Fibroblast of upper back skin (primary cell): ENCODE data around the gene S100Z.
"Not testable (repeated sequence)": the region's sequence is repeated elsewhere in the genome, so short reads cannot be mapped to it uniquely, and the experiment has no call there.

Experiments used
- DNase-seq: peaks from one replicate; pipeline ENCODE4 v3.0.0-alpha.2; 2013

S100Z gene

DNA sequence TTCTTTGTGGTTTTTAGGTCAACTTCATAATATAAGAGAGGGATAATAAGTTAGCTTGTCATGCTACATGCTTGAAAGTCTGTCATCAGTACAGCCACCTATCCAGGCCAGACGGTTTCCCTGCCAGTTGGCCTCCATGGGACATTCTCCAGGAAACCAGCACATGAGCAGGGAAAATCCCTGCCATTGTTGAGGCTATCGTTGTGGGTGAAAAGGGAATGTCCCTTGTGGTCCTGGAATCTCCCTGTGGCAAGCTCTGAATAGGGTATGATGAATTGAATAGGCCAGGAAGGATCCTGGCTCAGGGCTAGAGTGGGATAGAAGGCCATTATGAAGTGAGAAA, 18.7 kb upstream of the S100Z start:
- peak; percentile 94 for DNase-seq

DNA sequence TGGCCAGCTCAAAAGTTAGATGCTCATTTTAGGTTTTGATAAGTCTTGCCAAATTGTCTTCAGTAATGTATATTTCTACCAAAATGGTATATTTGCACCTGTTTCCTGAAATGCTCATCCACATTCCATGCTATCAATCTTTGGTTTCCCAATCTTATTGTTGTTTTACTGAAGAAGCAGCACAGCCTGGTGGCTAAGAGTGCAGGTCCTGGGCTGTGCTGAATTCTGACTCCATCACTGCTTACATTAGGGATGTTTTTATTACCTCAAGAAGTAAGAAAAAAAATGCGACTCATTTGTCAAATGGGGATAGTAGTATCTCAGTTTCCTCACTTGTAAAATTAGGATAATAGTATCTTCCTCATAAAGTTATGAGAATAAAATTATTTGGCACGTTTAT, 13.6 kb upstream of the S100Z start:
- no peak for DNase-seq

DNA sequence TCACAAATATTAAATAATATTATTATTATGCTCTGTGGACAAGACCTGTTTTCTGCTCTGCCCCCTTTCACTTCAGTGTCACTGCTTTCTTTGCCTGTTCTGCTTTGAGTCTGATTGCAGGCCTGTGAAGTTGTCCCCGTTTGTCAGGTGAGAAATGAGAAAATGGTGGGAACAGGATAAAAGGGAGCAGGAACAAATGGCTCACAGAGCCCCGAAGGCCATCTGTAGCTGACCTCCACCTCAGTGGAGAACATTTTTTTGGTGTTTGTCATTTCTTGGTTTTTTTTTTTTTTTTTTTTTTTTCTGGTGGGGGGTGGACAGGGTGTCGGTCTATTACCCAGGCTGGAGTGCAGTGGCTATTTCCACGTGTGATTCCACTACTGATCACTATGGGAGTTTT, 13.2 kb upstream of the S100Z start:
- DNase-seq = no peak

DNA sequence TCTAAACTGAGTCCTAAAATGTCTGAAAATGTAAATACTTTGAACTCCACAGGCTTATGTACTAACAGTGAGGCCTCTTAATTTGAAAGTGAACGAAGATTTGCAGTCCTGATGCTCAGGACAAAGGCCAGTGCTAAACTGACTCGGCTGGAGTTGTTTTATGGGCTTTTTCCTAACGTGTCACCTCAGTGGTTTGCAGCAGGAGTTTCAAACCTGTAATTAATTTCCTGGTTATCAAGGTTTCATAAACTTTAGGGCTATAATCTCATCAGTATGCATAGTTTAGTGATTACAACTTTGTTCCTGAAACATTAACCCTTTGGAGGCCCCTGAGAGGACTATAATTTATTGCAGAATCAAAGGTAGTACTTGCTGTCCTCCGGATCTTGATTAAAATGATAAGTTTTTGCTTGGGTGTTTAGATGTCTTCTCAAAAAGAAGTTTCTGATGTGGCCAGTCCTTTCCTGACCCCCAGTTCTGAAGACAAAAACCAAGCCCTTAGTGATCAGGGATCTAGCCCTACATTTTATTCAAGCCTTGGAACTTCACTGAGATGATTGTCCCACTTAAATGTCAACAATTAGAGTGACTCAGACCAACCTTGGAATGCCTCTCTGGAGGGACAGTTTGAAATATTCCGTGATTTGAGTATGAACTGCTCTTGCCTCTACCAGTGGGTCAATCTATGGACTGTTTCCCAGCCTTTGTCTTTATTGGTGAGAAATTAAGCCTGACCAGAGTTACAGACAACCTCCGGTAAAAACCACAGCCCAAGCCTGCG, 11.1 kb upstream of the S100Z start:
- peak; percentile 59 for DNase-seq

DNA sequence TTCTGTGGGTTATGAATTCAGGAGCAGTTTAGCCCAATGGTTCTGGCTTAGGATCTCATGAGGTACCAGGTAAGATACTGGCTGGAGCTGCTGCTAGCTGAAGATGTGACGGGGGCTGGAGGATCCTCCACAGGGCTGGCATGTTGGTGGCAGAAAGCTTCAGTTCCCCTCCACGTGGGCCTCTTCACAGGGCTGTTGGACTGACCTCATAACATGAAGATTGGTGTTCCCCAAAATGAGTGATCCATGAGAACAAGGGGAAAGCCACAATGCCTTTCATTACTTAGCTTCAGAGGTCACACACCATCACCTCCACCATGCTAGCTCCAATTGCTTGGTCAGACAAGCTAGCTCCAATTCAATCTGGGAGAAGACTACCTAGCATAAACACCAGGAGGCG, 8.5 kb upstream of the S100Z start:
- no peak for DNase-seq

DNA sequence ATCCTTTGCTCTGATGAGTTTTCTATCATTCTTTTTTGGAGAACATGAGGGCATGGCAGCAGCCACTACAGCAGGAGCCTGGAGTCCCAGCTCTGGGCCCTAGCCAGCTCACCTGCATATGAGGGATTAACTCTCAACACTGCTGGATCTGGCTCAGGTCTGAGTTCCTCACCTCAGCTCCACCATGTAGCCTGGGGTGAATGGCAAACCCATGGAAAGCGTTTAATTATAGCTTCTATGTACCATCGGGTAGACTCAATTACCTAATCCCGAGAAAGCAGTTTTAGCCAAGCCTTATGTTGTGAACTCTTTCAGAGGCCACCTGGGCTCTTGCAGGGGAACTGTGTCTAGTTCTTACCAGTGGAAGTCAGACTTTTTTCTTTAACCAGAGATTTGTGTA, 3.9 kb upstream of the S100Z start:
- no peak for DNase-seq

DNA sequence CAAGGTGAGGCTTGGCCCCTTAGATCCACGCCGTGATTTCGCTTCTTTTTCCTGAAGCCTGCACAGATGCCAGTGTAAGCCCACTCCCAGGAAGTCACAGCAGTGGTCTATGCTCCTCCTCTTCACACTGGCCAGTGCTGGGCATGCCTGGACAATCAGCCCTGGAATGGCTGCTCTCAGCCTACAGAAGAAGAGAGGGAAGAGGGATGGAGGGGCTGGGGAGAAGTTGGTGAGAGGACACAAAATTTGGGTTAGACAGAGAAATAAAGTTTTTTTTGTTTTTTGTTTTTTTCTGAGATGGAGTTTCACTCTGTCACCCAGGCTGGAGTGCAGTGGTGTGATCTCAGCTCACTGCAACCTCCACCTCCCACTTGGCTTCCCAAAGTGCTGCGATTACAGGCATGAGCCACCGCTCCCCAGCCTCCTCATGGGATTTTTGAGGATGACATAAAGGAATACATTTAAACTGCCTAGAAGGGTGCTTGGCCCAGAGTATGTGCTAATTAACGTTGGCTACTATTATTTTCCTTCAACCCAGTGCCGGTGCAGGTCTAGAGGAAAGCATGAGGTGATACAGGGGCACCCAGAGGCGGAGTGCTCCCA, 830 bp downstream of the S100Z start:
- DNase-seq = no peak

DNA sequence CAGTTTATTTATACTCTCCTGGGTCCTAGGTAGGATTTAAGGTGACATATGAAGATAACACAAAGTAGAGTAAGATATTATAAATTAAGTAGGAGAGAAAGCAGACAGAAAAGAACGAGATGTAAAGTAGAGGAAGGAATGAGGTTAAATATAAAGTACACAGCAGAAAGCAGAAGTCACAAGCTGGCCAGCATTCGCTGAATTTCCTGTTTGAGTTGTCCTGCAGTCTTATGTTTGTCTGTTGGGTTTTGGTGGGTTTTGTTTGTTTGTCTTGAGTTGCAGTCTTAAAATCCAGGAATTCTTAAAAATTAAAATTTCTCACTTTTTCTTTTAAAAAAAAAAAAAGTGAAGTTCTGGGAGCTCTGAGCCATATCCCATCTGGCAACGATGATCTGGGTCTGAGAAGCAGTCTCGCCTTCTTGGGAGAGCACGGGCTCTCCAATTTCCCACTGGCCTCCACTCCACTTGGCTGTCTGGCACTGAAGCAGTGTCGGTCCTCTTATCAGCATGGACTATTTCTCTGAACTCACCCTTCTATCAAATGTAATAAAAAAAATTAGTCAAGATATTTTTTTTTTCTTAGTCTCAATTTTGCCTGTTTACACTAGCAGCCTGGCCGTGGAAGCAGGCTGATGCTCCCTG, 2.0 kb downstream of the S100Z start:
- no peak for DNase-seq

DNA sequence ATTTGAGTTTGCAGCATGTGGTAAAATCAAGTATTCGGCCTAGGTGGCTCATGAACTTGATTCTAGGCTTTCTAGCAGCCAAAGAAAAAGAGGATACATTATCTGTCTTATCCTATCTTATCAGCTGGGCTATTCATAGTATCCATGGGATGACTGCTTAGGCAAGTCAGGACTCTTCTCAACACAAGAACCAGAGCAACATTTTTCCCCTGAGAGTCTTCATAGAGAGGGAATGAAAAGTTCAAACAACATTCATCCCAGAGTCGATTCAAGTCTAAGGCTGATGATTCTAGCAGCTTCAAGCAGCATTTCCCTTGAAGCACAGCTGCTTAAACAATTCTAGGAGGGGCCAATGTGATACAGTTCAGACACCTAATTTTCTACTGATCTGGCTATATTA, 3.0 kb downstream of the S100Z start:
- no peak for DNase-seq

DNA sequence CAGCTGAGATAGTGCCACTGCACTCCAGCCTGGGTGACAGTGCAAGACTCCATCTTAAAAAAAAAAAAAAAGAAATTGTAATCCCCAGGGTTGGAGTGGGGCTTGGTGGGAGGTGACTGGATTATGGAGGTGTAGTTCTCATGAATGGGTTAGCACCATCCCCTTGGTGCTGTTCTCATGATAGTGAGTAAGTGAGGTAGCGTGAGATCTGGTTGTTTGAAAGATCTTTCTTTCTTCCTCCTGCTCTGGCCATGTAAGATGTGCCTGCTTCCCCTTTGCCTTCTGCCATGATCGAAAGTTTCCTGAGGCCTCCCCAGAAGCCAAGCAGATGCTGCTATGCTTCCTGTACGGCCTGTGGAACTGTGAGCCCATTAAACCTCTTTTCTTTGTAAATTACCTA, 3.9 kb downstream of the S100Z start:
- not testable (repeated sequence) for DNase-seq

DNA sequence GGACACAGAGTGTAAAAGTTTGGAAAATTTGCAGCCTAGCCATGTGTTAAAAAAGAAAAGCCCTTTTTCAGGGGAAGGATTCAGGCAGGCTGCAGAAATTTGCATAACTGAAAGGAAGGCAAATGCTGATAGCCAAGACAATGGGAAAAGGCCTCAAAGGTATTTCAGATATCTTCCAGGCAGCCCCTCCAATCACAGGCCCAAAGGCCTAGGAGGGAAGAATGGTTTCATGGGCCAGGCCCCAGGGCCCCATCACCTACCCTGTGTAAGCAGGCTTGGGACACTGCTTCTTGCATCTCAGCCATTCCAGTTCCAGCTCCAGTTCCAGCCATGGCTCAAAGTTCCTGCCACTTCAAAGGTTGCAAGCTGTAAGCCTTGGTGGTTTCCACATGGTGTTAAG, 4.8 kb downstream of the S100Z start:
- no peak for DNase-seq

DNA sequence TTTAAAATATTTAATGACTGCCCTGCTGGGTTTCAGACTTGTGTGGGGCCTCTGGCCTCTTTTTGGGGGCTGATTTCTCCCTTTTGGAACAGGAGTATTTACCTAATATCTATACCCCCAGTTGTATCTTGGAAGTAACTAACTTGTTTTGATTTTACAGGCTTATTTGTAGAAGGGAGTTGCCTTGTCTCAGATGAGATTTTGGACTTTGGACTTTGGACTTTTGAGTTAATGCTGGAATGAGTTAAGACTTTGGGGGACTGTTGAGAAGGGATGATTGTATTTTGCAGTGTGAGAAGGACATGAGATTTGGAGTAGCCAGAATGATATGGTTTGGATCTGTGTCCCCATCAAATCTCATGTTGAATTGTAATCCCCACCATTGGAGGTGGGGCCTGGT, 5.7 kb downstream of the S100Z start:
- not testable (repeated sequence) for DNase-seq

DNA sequence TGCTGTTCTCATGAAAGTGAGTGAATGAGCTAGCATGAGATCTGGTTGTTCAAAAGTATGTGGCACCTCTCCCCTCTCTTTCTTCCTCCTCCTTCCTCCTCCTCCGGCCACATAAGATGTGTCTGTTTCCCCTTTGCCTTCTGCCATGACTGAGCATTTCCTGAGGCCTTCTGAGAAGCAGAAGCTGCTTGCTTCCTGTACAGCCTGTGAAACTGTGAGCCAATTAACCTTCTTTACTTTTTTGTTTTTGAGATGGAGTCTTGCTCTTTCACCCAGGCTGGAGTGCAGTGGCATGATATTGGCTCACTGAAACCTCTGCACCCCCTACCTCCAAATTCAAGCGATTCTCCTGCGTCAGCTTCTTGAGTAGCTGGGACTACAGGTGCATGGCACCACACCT, 6.1 kb downstream of the S100Z start:
- no peak for DNase-seq

DNA sequence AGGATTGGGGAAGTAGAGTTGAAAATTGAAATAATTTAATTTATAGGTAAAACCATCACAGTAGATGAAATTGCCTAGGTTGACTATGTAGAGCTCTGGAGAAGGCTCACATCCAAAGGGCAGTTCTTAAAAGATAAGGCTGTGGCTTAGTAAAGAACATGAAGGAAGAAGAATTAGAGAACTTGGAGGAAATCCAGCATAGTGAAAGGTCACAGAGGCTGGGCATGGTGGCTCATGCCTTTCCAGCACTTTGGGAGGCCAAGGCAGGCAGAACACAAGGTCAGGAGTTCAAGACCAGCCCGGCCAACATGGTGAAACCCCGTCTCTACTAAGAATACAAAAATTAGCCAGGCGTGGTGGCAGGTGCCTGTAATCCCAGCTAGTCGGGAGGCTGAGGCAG, 7.0 kb downstream of the S100Z start:
- not testable (repeated sequence) for DNase-seq

DNA sequence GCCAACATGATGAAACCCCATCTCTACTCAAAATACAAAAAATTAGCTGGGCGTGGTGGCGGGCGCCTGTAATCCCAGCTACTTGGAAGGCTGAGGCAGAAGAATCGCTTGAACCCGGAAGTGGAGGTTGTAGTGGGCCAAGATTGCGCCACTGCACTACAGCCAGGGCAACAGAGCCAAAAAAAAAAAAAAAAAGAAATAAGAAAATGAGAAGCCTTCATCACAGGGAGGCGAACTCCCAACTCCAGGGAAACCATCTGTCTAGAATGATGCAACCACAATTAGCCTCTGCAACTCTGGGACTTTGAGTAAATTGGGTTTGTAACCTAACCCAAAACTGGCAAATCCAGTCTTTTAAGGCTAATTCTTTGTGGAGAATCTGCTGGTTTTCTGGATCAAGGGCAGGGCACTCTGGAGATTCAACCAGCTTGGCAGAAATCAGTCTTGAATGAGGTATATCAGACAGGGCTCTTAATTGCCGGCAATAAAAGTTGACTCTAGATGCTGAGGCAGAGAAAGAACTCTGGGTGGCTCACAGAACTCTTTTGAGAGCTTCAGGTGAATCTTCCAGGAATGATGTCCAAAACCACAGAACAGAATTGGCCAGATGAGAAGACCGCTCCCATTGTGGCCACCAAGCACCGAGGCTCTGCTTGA, 9.9 kb downstream of the S100Z start:
- DNase-seq = no peak

DNA sequence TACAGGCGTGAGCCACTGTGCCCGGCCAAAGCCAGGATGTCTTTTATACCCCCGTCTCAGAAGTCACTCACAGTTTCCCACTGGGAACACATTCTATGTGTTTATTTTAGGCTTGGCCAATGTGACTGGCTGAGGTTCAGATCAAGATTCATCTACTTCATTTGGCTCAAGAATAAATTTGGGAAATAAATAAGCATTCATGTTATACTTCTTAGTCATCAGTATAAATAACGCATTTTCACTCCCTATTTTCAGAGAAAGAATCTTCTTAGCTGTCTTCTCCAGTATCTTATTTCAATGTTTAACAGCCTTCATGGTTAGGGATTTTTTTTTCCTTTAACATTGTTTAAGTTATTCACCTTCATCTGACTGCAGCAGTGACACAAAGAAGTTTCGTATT, 11.8 kb downstream of the S100Z start:
- no peak for DNase-seq

DNA sequence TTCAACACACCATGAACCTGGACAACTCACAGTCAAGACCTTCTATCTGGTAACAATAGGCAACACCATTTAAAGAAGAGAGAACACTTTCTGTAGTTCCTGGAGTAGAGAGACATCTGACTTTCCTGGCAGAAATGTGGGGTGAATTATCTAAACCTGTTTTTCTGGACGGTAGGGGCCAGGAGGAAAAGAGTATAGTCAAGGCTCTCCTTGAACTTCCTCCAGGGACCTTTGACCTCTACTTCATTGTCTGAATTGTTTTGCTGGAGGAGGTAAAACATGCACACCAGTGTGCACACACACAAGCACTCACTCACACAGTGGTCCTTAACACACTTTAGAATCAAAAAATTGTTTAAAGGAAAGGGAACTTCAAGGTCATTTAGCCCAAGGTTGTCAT, 13.2 kb downstream of the S100Z start:
- no peak for DNase-seq

DNA sequence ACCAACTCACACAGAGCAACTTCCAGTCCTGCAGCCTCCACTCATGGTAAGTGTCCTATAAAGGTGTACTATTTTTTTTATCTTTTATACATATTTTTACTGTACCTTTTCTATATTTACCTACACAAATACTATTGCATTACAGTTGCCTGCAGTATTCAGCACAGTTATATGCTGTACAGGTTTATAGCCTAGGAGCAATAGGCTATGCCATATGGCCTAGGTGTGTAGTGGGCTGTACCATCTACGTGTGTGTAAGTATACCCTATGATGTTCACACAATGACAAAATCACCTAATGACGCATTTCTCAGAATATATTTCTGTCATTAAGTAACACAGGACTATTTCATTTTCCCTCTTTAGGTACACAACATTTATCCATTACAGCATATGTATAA, 16.7 kb downstream of the S100Z start:
- DNase-seq = no peak

DNA sequence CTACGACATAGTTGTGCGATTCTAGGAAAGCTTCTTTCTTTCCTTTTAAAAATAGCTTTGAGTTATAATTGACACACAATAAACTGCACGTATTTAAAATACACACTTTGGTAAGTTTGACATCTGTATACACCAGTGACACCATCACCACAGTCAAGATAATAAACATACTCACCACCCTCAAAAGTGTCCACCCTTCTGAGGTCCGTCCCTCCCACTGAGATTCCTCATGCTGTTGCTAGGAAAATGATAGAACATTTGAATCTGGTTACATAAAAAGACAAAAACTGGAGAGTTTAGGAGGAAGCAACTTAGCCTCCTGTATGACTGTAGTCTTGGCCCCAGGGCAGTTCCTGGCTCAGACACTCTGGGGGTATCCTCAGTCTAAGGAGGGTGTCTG, 17.2 kb downstream of the S100Z start:
- no peak for DNase-seq

DNA sequence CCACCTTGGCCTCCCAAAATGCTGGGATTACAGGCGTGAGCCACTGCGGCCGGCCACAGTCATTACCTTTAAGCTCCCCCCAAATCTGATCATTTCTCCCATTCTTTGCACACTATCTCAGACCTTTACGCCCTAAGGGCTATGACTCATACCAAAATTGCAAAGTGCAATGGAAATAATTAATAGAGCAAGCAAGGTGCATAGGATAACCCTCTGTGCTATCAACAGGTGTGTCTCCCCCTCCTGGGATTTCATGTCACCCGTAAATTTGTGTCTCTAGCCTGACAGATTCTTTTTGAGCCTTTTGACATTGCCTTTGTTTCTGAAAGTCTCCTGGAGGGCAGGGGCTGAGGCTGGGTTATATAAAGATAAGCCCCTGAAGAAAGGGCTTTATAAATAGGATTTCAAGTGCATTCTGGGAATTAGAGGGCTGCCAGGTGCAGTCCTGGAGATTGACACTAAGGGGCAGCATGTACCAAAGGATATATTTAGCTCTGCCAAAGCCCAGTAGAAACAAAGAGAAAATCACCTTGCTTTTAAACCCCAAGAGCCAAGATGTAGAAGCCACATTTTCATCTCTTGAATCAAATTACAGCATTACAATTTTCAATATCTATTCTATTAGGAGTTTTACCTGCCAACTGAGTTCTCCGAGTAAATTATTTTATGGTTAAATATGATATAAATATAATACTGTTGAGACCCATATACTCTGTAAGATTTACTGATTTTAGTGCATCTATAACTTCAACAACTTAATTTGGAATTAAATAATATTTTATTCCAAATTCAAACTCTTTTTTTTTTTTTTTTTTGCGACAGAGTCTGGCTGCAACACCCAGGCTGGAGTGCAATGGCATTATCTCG, 18.2 kb downstream of the S100Z start:
- peak; percentile 62 for DNase-seq

DNA sequence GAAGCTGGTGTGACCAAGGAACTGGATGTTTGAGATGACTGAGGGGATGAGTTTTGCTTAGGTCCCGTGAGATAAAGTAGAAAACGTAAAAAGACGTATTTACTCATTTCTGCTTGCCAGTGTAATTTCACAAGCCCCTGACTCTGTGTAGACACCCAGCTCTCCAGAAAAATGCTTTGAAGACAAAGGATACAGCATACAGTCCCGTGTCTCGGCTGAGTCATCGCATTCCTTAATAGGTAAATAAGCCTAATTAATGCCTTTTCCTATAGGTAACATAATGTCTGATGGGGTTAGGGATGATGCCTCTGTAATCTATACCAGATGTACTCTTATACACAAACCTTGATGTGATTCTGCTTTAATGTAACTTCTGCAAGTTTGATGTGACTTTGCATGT, 20.2 kb downstream of the S100Z start:
- peak; percentile 32 for DNase-seq

DNA sequence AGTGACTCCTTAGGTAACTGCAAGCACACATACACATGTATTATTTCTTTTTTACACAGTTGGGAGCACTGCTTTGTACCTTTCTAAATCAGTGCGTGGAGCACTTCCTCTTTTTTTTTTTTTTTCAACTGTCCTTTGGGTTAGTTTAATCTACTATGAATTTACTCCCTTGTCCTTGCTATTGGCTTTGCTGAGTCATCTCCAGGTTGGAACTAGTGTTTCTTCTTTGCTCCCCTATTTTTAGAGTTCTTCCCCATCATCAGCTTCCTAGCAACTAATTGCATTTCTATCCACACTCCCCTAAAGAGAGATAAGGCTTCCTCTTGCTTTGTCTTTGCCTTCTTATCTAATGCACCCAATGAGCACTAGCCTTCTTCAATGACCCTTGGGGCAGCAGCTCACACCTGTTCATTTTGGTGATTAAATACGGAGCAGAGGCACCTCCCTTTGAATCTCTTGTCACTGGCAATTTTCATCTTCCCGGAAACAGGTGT, 24.3 kb downstream of the S100Z start:
- no peak for DNase-seq
